Right atrium auricular region (tissue), 2 donors: ENCODE data around the gene DPH7. TPM values are rescaled to one million over a fixed set of nuclear protein-coding genes. Genes with fewer than 3 reads are reported as not detected.

Experiments used
- DNase-seq: peaks from one replicate; pipeline ENCODE4 v3.0.0-alpha.2; 2019; ENCODE audit warnings: low spot score
- H3K27ac ChIP-seq, 2 donors: fragments of 200-600 bp; sonication (generic); 1 replicate in 1 of 2; 2 replicates in 1 of 2; pipeline ENCODE4 v1.5.1; 2016 to 2019
- H3K27me3 ChIP-seq, 2 donors: fragments of 200-600 bp; sonication (generic); one replicate each; pipeline versions ENCODE4 v1.5.1 to v1.6.0; 2017 to 2019
- H3K36me3 ChIP-seq: fragments of 200-600 bp; sonication (generic); one replicate; pipeline ENCODE4 v1.5.1; 2016
- H3K4me1 ChIP-seq, 2 donors: fragments of 200-600 bp; sonication (generic); one replicate each; pipeline versions ENCODE4 v1.5.1 to v1.6.0; 2017 to 2019
- H3K4me3 ChIP-seq, 2 donors: fragments of 200-600 bp; sonication (generic); 1 replicate in 1 of 2; 2 replicates in 1 of 2; pipeline ENCODE4 v1.5.1; 2017 to 2019; ENCODE audit warnings: mild to moderate bottlenecking in 1 of 2, moderate library complexity in 1 of 2
- H3K9me3 ChIP-seq, 2 donors: fragments of 200-600 bp; sonication (generic); one replicate each; pipeline ENCODE4 v1.5.1; 2019
- CTCF ChIP-seq, 2 donors: fragments of 200-600 bp; sonication (generic); IDR thresholded peaks; one replicate each; pipeline ENCODE4 v1.5.1; 2019; ENCODE audit warnings: antibody characterized with exemption in 2 of 2
- total RNA-seq, 2 donors: library from RNA; depleted of rRNA; stranded (reverse); fragments of >200 nt; gene quantifications; one replicate each; pipeline ENCODE4 v1.1.0, GENCODE V29; 2016

Gene DPH7
- total RNA-seq, 2 donors from 2014 or later: 17.9 to 21.0 TPM

DNA sequence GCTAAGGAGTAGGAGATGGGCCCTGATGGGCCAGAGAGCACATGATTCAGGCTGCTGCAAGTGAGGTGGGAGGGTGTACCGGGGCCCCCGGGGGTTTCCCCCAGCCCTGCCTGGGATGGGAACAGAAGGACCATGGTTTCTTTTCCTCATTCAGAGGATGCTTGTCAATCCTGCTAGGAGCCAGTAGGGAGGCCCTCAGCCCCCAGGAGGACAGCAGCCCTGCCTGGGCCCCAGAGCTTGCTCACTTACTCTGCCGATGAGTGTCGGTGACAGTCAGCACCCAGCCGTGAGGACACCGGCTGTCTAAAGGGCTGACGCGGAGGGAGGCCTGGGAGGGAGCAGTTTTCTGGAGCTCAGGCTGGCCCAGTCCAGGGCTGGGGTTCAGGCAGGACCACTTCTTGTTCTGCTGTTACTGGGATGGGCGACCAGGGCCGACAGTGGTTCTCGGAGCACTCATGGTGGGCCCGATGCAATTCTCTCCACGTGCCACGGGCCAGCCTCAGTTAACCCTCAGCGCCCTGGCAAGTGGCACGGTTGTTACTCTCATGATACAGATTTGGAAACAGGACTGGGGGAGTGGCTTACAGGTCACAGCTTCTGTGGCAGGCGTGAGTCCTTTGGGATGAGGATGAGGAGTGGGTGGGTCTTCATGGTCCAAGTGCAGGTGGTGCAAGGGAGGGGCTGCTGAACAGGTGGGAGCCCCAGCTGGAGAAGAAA is 28.6 kb upstream of the DPH7 start:
- H3K4me3 ChIP-seq: peak overlapping the region in 1 of 2 donors; percentile 77
- H3K4me1 ChIP-seq: peaks cover 0 to 52% of the 10 kb centered on the region in 2 donors
- H3K9me3 ChIP-seq: no peaks in the 10 kb centered on the region
- no peak for TF ChIP-seq CTCF (IDR thresholded peaks at IDR 0.05)
- peak overlapping the region; percentile 81 to 90 for H3K27ac ChIP-seq
- no peak for DNase-seq
- H3K27me3 ChIP-seq: no peaks in the 10 kb centered on the region
- no peaks in the 10 kb centered on the region for H3K36me3 ChIP-seq

GRCh38 chr9:137606734-137607138 is 28.0 kb upstream of the DPH7 start:
- no peaks in the 10 kb centered on the region for H3K27me3 ChIP-seq
- peak overlapping the region; percentile 81 to 90 for H3K27ac ChIP-seq
- no peak for DNase-seq
- peaks cover 0 to 47% of the 10 kb centered on the region in 2 donors for H3K4me1 ChIP-seq
- no peak for TF ChIP-seq CTCF (IDR thresholded peaks at IDR 0.05)
- no peaks in the 10 kb centered on the region for H3K36me3 ChIP-seq
- no peaks in the 10 kb centered on the region for H3K9me3 ChIP-seq
- H3K4me3 ChIP-seq: peak overlapping the region; percentile 77 to 86

GRCh38 chr9:137606005-137606621 is 27.4 kb upstream of the DPH7 start:
- Histone ChIP-seq H3K4me3 (peak overlapping the region; percentile 77 to 86), H3K4me1 (peaks cover 0 to 41% of the 10 kb centered on the region in 2 donors), H3K27ac (peak overlapping the region; percentile 81 to 90), H3K9me3 (no peaks in the 10 kb centered on the region), H3K36me3 (no peaks in the 10 kb centered on the region), H3K27me3 (no peaks in the 10 kb centered on the region)
- TF ChIP-seq CTCF (IDR thresholded peaks at IDR 0.05): no peak
- DNase-seq: no peak

DNA sequence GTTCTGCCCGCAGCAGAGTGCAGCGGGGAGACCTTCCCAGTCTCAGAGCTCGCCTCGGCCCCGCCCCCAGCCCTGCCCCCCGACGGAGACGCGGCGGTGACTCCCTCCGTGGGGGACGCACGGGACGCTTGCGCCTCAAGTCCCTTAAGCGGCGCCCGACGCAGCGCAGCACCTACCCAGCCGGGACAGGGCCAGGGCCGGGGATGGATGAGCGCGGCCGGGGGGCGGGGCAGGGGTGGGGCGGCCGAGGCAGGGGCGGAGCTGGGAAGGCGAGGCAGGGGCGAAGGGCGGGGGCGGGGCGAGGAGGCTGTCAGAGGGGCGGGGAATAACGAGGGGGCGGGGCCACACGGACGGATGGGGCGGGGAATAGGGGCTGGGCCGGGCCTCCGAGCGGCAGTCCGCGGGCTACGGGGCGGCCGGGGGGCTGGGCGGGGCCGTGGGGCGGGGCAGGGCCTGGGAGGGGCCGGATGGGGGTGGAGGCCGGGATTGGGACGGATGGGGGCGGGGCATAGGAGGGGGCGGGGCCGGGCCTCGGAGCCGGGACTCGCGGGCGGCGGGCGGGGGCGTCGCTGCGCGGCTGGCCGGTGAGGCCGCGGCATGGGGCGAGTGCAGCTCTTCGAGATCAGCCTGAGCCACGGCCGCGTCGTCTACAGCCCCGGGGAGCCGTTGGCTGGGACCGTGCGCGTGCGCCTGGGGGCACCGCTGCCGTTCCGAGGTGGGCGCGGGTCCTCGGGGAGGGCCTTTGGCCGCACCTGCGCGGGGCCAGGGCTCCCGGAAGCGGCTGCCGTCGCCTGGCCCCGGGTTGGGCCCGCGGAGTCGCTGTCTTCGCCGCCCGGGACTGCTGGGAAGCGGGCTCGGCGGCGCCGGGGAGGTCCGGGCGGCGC is 26.6 kb upstream of the DPH7 start, which contains the start of gene ARRDC1:
Gene ARRDC1, plus strand, starts transcription at position 566 of the 884 bp plus-strand sequence. Its CDS starts 32 bp downstream, at position 598.
- peak; percentile 92 for DNase-seq
- peaks cover 0 to 41% of the 10 kb centered on the region in 2 donors for H3K4me1 ChIP-seq
- H3K27ac ChIP-seq: peak within 1 kb of the TSS; percentile 81 to 90
- H3K9me3 ChIP-seq: no peaks in the 10 kb centered on the region
- no peak for TF ChIP-seq CTCF (IDR thresholded peaks at IDR 0.05)
- peak within 1 kb of the TSS; percentile 77 to 86 for H3K4me3 ChIP-seq
- H3K36me3 ChIP-seq: no peaks in the 10 kb centered on the region
- H3K27me3 ChIP-seq: no peaks in the 10 kb centered on the region

GRCh38 chr9:137604345-137605086 is 25.8 kb upstream of the DPH7 start:
- no peak for DNase-seq
- Histone ChIP-seq H3K36me3 (no peaks in the 10 kb centered on the region), H3K9me3 (no peaks in the 10 kb centered on the region), H3K27me3 (no peaks in the 10 kb centered on the region), H3K4me1 (peaks cover 0 to 41% of the 10 kb centered on the region in 2 donors), H3K4me3 (peak overlapping the region; percentile 71 to 77), H3K27ac (peak overlapping the region; percentile 64 to 77)
- no peak for TF ChIP-seq CTCF (IDR thresholded peaks at IDR 0.05)
